Left ventricle myocardium inferior (tissue), 1 donor: Measurements from ENCODE around the gene ARPC5. TPM values are rescaled to one million over a fixed set of nuclear protein-coding genes. Genes with fewer than 3 reads are reported as not detected.
"Not testable (repeated sequence)": the region's sequence is repeated elsewhere in the genome, so short reads cannot be mapped to it uniquely, and the experiment has no call there.

ENCODE experiments used
- DNase-seq: peaks from one replicate; pipeline ENCODE4 v3.0.0-alpha.2; 2020
- H3K27ac ChIP-seq: fragments of 200-600 bp; replicated peaks from 2 replicates; pipeline ENCODE4 v1.8.0; 2021
- H3K27me3 ChIP-seq: fragments of 200-600 bp; 2 replicates; pipeline ENCODE4 v1.8.0; 2021; ENCODE audit warnings: low read depth
- H3K36me3 ChIP-seq: fragments of 200-600 bp; 2 replicates; pipeline ENCODE4 v1.8.0; 2021
- H3K4me1 ChIP-seq: fragments of 200-600 bp; 2 replicates; pipeline ENCODE4 v1.8.0; 2021
- H3K4me3 ChIP-seq: fragments of 200-600 bp; 2 replicates; pipeline ENCODE4 v1.8.0; 2021; ENCODE audit warnings: mild to moderate bottlenecking, moderate library complexity
- H3K9me3 ChIP-seq: fragments of 200-600 bp; replicated peaks from 2 replicates; pipeline ENCODE4 v1.8.0; 2021
- CTCF ChIP-seq: fragments of 200-600 bp; IDR thresholded peaks from 2 replicates; pipeline ENCODE4 v1.8.0; 2021; ENCODE audit warnings: antibody characterized with exemption, mild to moderate bottlenecking, borderline replicate concordance
- intact Hi-C: fragments of 100-400 bp; cut with micrococcal nuclease; formaldehyde crosslinking; loops from one replicate; pipeline ENCODE4 v1.11.0; 2022
- total RNA-seq: library from RNA; stranded (reverse); fragmentation: NEBNext Ultra II Directional; extraction: Animal tissue kit (Norgen Biotek cat#: 25700); gene quantifications from one replicate; pipeline ENCODE4 v1.2.1, GENCODE V29; 2021
- donor health status: DM: no; HTN: yes; CAD: no; lungs with severe emphysema.

The ARPC5 gene
- total RNA-seq, 1 donor from 2014 or later: 33.6 TPM

GRCh38 chr1:183622013-183622412 lies 13.6 kb downstream of the ARPC5 start:
- peaks cover 8% of the 10 kb centered on the region for H3K36me3 ChIP-seq
- TF ChIP-seq CTCF: no peak
- no peak for DNase-seq
- no peak overlapping the region for H3K4me3 ChIP-seq
- intact Hi-C loops: no loop called here
- H3K4me1 ChIP-seq: peaks cover 44% of the 10 kb centered on the region
- H3K9me3 ChIP-seq: no peaks in the 10 kb centered on the region
- no peak overlapping the region for H3K27ac ChIP-seq
- no peaks in the 10 kb centered on the region for H3K27me3 ChIP-seq

GRCh38 chr1:183620311-183620710 lies 15.3 kb downstream of the ARPC5 start:
- Histone ChIP-seq H3K36me3 (peaks cover 3% of the 10 kb centered on the region), H3K27me3 (no peaks in the 10 kb centered on the region), H3K27ac (no peak overlapping the region), H3K4me1 (peaks cover 27% of the 10 kb centered on the region), H3K9me3 (no peaks in the 10 kb centered on the region), H3K4me3 (no peak overlapping the region)
- intact Hi-C loops: no loop called here
- DNase-seq: no peak
- TF ChIP-seq CTCF: no peak

GRCh38 chr1:183619781-183620180 lies 15.8 kb downstream of the ARPC5 start:
- DNase-seq: no peak
- peaks cover 22% of the 10 kb centered on the region for H3K4me1 ChIP-seq
- intact Hi-C loops: no loop called here
- H3K27ac ChIP-seq: no peak overlapping the region
- H3K36me3 ChIP-seq: no peaks in the 10 kb centered on the region
- TF ChIP-seq CTCF: no peak
- no peaks in the 10 kb centered on the region for H3K9me3 ChIP-seq
- no peak overlapping the region for H3K4me3 ChIP-seq
- no peaks in the 10 kb centered on the region for H3K27me3 ChIP-seq

GRCh38 chr1:183618202-183618601 lies 17.4 kb downstream of the ARPC5 start:
- intact Hi-C loops, H3K27me3 ChIP-seq, H3K4me3 ChIP-seq, DNase-seq, H3K9me3 ChIP-seq, H3K27ac ChIP-seq, H3K36me3 ChIP-seq: not testable (repeated sequence)
- peaks cover 14% of the 10 kb centered on the region for H3K4me1 ChIP-seq

GRCh38 chr1:183612975-183613374 lies 22.6 kb downstream of the ARPC5 start:
- intact Hi-C loops, DNase-seq, H3K9me3 ChIP-seq, H3K27ac ChIP-seq, H3K36me3 ChIP-seq, H3K27me3 ChIP-seq, H3K4me3 ChIP-seq: not testable (repeated sequence)
- peaks cover 27% of the 10 kb centered on the region for H3K4me1 ChIP-seq

- H3K4me1 ChIP-seq: peaks cover 27% of the 10 kb centered on the region
- H3K4me3 ChIP-seq: no peak overlapping the region
- H3K27ac ChIP-seq: no peak overlapping the region
- H3K9me3 ChIP-seq: no peaks in the 10 kb centered on the region
- H3K27me3 ChIP-seq: no peaks in the 10 kb centered on the region
- TF ChIP-seq CTCF: no peak
- no peaks in the 10 kb centered on the region for H3K36me3 ChIP-seq
- intact Hi-C loops: no loop called here
- no peak for DNase-seq
Measured at GRCh38 chr1:183612407-183612806, 23.2 kb downstream of the ARPC5 start.

- no peaks in the 10 kb centered on the region for H3K27me3 ChIP-seq
- intact Hi-C loops: no loop called here
- H3K36me3 ChIP-seq: no peaks in the 10 kb centered on the region
- TF ChIP-seq CTCF: no peak
- no peak overlapping the region for H3K27ac ChIP-seq
- H3K9me3 ChIP-seq: no peaks in the 10 kb centered on the region
- peaks cover 27% of the 10 kb centered on the region for H3K4me1 ChIP-seq
- no peak for DNase-seq
- H3K4me3 ChIP-seq: no peak overlapping the region
Measured at GRCh38 chr1:183611021-183611420, 24.6 kb downstream of the ARPC5 start.
